Panc1 (cell line): ENCODE measurements around the gene CGREF1. TPM values are rescaled to one million over a fixed set of nuclear protein-coding genes. Genes with fewer than 3 reads are reported as not detected.

Experiments used
- ATAC-seq: fragments of 200-7000 bp; cut with Tn5 transposase; 2 replicates; pipeline ENCODE4 v1.9.1; 2020; ENCODE audit warnings: mild to moderate bottlenecking, moderate library complexity
- BruUV-seq: library from RNA; stranded (reverse); fragments of 400-500 nt; replicated peaks from 2 replicates; lab custom pipeline; 2021; lab: Mats Ljungman, UMichigan
- CTCF ChIA-PET: fragments of 300-600 bp; sonication (Branson Sonifier 250); formaldehyde crosslinking; loops from one replicate; lab custom pipeline; 2022; ENCODE audit warnings: antibody characterized with exemption; lab: Charles Lee
- POLR2A ChIA-PET: fragments of 300-600 bp; sonication (Branson Sonifier 250); formaldehyde crosslinking; loops from one replicate; lab custom pipeline; 2022; ENCODE audit warnings: antibody characterized with exemption; lab: Charles Lee
- DNase-seq: peaks from one replicate; pipeline ENCODE4 v3.0.0-alpha.2; 2010; ENCODE audit warnings: low read depth, low spot score
- H3K27ac ChIP-seq: 2 replicates; pipeline ENCODE4 v1.5.1; 2011; ENCODE audit warnings: mild to moderate bottlenecking, low read length, inconsistent platforms
- H3K27me3 ChIP-seq: fragments of 200-500 bp; sonication (Bioruptor generic); 2 replicates; pipeline ENCODE4 v1.6.0; 2014; ENCODE audit warnings: low read length, inconsistent platforms; ENCODE audit not compliant: control insufficient read depth, insufficient read depth
- H3K36me3 ChIP-seq: fragments of 200-500 bp; sonication (Bioruptor generic); 2 replicates; pipeline ENCODE4 v1.5.1; 2014; ENCODE audit warnings: inconsistent platforms, mild to moderate bottlenecking, low read length, moderate library complexity; ENCODE audit not compliant: control insufficient read depth, insufficient read depth
- H3K4me1 ChIP-seq: 2 replicates; pipeline ENCODE4 v1.5.1; 2011; ENCODE audit warnings: inconsistent platforms, mild to moderate bottlenecking, low read length, moderate library complexity; ENCODE audit not compliant: control insufficient read depth, insufficient read depth
- H3K4me3 ChIP-seq, 2 experiments: 2 replicates each; pipeline ENCODE4 v1.5.1; 2011 to 2012; ENCODE audit warnings: low read depth in 2 of 2, low read length in 2 of 2, mild to moderate bottlenecking in 2 of 2, inconsistent platforms in 1 of 2, moderate library complexity in 1 of 2
- H3K9me3 ChIP-seq: fragments of 200-500 bp; sonication (Bioruptor generic); 2 replicates; pipeline ENCODE4 v1.5.1; 2014; ENCODE audit warnings: low read depth, mild to moderate bottlenecking, inconsistent platforms, low read length, moderate library complexity; ENCODE audit not compliant: control insufficient read depth, insufficient read depth
- CTCF ChIP-seq: fragments of 450-650 bp; IDR thresholded peaks from 2 replicates; pipeline ENCODE4 v1.5.1; 2017; ENCODE audit warnings: mild to moderate bottlenecking
- POLR2AphosphoS5 ChIP-seq: IDR thresholded peaks from 2 replicates; pipeline ENCODE4 v1.6.1; 2012; ENCODE audit warnings: mild to moderate bottlenecking, low read depth, low read length, moderate library complexity
- REST ChIP-seq, 2 experiments: IDR thresholded peaks; 2 replicates each; pipeline ENCODE4 v1.6.1; 2011 to 2012; ENCODE audit warnings: low read depth in 2 of 2, control low read depth in 1 of 2, low read length in 1 of 2, mild to moderate bottlenecking in 1 of 2, moderate library complexity in 1 of 2; ENCODE audit not compliant: insufficient read depth in 1 of 2
- SIN3A ChIP-seq: IDR thresholded peaks from 2 replicates; pipeline ENCODE4 v1.6.1; 2012; ENCODE audit warnings: low read depth, mild to moderate bottlenecking, low read length, moderate library complexity, borderline replicate concordance; ENCODE audit not compliant: insufficient read depth
- TCF7L2 ChIP-seq: IDR thresholded peaks from 2 replicates; pipeline ENCODE4 v1.6.1; 2011; ENCODE audit warnings: mild to moderate bottlenecking, low read depth, low read length, inconsistent platforms
- in situ Hi-C: cut with HindIII; loops from 2 replicates; pipeline ENCODE4 v1.10.0; 2016; ENCODE audit warnings: low sequenced_read_pairs, low pct_unique_long_range_greater_than_20kb
- intact Hi-C: fragments of 100-400 bp; cut with micrococcal nuclease; formaldehyde crosslinking; loops from one replicate; pipeline ENCODE4 v1.10.0; 2022; ENCODE audit not compliant: unreplicated experiment
- total RNA-seq: library from RNA; stranded (reverse); gene quantifications from one replicate; pipeline ENCODE4 v1.2.1, GENCODE V29; 2021; ENCODE audit not compliant: unreplicated experiment

The CGREF1 gene
- total RNA-seq, 1 experiment from 2014 or later, result 10.1 TPM

GRCh38 chr2:27095745-27096651 lies 22.9 kb downstream of the CGREF1 start:
- Histone ChIP-seq H3K27ac (no peak overlapping the region), H3K4me3 (peak overlapping the region in 1 of 2 experiments; percentile 36; a peak in 2 of 4 replicates)
- TF ChIP-seq REST (IDR thresholded peaks at IDR 0.05; ENCODE audit: insufficient read depth in 1 of 2, low read depth in 2 of 2, low read length in 1 of 2) (no peak), POLR2AphosphoS5 (no peak), TCF7L2 (no peak), SIN3A (no peak), CTCF (no peak)

GRCh38 chr2:27095427-27095744 lies 23.5 kb downstream of the CGREF1 start:
- no peak for TF ChIP-seq CTCF
- Histone ChIP-seq H3K4me3 (no peak overlapping the region), H3K27ac (no peak overlapping the region), H3K36me3 (no peaks in the 10 kb centered on the region), H3K4me1 (no peaks in the 10 kb centered on the region), H3K9me3 (no peaks in the 10 kb centered on the region), H3K27me3 (no peaks in the 10 kb centered on the region)
- POLR2A ChIA-PET, result no interaction called here
- BruUV-seq, result no TSS peak
- intact Hi-C loops (loop anchor here (5.0 kb wide), 1 partner anchor 187 kb away; the partner anchor contains the start of gene TRIM54), in situ Hi-C loops (no loop called here)
- DNase-seq (no peak), ATAC-seq (no peak)
- CTCF ChIA-PET, result no interaction called here

More at GRCh38 chr2:27095745-27096651, 22.9 kb downstream of the CGREF1 start:
- in situ Hi-C loops (no loop called here), intact Hi-C loops (loop anchor here (5.0 kb wide), 1 partner anchor 186 kb away; the partner anchor contains the start of gene TRIM54)
- BruUV-seq, result no TSS peak
- no peak for DNase-seq
- no peaks in the 10 kb centered on the region for H3K9me3 ChIP-seq
- no peaks in the 10 kb centered on the region for H3K27me3 ChIP-seq
- CTCF ChIA-PET, result interaction anchor here (1.1 kb wide), 1 partner anchor 75 kb away, joined by 4 read pairs; no protein-coding TSS in a partner anchor
- no peaks in the 10 kb centered on the region for H3K36me3 ChIP-seq
- H3K4me1 ChIP-seq, result no peaks in the 10 kb centered on the region
- POLR2A ChIA-PET, result no interaction called here
- ATAC-seq, result peak; percentile 76
